NOMO-1 treated with DMSO at 0.1 percent for 48 hours (cell line): Measurements from ENCODE around the gene GNRH2.
"Not testable (repeated sequence)": the region's sequence is repeated elsewhere in the genome, so short reads cannot be mapped to it uniquely, and the experiment has no call there.

Experiments
- DNase-seq: peaks from one replicate; lab custom pipeline; 2025; ENCODE audit not compliant: unreplicated experiment; lab: John Stamatoyannopoulos, UW

Gene GNRH2

DNA sequence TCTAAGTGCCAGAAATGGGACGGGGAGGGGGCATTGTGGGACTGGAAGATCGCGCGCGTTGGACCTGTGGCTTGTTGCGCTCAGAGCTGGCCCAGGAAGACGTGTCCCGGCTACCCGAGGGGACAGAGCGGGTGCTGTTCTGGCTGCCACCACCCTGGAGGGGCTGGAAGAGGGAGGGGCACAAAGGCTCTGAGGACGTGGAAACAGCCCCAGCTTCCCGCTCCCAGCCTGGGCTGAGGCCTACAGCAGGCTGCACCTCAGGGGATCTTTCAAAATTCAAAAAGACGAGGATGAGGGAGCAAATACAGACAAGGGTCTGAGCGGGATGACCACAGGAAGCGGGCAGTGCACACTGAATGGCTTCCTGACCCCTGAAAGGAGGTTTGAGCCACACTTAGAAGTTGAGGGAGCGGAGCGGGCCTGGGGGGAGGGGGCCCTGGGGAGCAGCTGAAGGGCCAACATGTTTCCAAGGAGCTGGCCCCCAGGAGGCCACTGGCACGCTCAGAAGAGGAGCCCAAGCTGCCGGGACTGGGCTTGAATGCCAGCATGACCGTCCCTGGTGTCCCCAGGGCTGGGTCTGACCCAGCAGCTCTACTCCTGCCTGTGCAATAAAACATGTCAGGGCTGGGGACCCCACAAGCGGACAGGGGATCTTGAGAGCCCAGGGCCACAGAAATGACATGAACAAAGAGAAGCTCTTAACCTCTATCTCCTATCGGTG is 29.3 kb downstream of the GNRH2 start:
- no peak for DNase-seq

- DNase-seq = not testable (repeated sequence)
Measured at GRCh38 chr20:3073251-3073643, 29.8 kb downstream of the GNRH2 start.

- peak; percentile 22 for DNase-seq
Measured at GRCh38 chr20:3074812-3075211, 31.4 kb downstream of the GNRH2 start.

- DNase-seq = not testable (repeated sequence)
Measured at GRCh38 chr20:3075315-3075714, 31.9 kb downstream of the GNRH2 start.

- peak; percentile 13 for DNase-seq
Measured at GRCh38 chr20:3077618-3078134, 34.3 kb downstream of the GNRH2 start.

DNA sequence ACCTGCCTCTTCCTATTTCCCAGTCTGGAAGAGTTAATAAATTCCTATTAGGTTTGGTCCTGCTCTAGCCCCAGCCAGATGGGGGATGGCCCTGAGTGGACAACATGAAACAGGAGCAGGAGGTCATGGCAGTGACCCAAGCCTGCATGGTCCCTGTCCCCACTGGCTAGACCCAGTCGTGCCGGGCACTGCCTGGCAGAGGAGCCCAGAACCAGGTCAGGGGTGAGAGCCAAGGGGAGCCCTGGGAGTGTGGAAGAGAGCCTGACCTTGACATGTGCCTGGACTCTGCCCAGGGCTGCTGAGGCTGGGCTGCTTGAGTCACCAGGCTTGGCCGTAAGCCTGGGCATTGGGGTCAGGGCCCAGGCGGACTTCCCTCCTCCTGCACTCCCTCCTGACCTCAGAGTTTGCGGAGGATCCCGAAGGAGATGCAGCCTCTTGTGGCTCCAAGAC is 37.5 kb downstream of the GNRH2 start:
- no peak for DNase-seq

DNA sequence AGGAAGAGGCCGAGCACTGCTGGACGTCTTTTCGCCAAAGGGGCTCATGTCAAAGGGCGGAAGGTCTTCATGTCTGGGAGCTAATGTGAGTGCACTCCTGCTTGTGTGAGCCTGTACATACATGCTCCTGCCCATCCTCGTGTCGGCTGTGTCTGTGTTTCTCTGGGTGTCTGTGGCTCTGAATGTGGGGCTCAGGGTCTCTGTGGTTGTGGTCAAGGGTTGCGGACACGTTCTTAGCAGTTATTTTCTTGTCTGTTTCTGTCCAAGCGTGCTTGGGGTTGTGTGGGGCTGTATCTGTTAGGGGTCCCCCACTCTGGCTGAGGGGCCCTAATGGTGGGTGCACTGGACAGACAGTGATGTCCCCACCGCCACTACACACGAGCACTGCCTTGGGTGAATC is 38.2 kb downstream of the GNRH2 start:
- DNase-seq = no peak

- DNase-seq = no peak
Measured at GRCh38 chr20:3082306-3082951, 39.0 kb downstream of the GNRH2 start.

DNA sequence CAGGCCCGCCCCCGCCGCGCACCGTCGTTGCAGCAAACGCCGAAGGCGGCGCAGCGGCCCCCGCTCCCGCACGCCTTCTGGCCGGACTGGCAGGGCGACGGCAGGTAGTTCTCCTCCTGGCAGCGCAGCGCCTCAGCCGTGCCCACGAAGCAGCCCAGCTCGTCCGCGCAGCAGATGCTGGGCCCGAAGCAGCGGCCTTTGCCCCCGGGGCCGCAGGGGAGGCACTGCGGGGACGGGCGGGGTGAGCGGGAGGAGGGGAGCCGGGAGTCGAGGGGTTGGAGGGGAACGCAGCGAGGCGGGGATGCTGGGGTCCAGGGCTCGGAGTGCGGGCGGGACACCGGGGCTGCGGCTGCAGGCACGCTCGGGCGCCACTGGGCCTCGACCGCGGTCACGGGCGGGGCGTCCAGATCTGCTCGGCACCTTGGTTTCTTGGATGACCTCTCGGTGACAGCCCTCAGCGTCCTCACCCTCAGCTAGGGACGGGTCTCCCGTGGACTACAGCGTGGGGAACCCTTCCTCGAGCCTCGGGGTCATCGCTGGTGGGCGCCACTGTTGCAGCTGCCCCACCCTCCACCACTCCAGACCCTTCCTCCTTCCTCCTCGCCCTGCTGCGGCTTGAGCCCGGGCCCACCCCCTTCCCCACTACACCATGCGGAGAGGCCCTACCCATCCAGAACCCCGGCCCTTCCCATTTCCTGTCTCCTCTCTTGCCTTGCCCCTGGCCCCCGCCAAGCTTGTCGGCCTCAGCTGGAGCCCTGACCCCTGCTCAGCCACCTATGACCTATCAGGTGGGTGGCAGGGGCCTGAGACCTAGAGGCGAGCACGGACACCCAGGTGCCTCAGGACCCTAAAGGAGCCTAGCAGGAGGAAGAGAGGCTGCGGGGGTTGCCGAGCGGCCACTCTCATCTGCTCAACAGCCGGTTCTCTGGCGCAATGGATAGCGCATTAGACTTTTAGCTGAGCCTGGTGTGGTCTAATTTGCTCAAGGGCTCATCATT is 39.8 kb downstream of the GNRH2 start:
- DNase-seq = no peak

GRCh38 chr20:3084283-3084985 is 41.0 kb downstream of the GNRH2 start, which contains the start of gene AVP:
AVP (minus strand) TSS chr20:3084724; CDS start chr20:3084674, 50 bp downstream.
- no peak for DNase-seq

- DNase-seq = no peak
Measured at GRCh38 chr20:3084986-3085360, 41.6 kb downstream of the GNRH2 start.

DNA sequence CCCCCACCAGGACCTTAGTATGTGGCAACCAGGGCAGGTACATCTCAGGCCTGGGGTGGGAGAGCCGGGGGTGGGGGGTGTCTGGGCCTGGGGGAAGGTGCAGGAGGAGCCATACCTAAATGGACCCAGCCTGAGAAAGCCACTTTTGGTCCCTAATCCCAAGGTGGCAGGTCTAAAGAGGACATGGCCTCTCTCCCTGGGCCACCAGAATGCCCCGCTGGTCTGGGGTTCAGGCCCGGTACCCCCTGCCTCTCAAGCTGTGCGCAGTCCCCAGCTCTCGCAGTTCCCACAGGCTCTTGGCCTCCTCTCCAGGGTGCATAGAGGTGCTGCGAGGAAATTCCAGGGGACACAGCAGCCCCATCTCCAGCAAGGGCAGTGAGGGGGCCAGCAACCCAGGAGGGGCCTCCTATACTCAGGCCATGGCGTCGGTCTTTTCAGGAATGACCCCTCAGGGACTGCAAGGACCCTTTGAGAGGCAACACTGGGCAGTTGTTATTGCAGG is 42.2 kb downstream of the GNRH2 start:
- no peak for DNase-seq

DNA sequence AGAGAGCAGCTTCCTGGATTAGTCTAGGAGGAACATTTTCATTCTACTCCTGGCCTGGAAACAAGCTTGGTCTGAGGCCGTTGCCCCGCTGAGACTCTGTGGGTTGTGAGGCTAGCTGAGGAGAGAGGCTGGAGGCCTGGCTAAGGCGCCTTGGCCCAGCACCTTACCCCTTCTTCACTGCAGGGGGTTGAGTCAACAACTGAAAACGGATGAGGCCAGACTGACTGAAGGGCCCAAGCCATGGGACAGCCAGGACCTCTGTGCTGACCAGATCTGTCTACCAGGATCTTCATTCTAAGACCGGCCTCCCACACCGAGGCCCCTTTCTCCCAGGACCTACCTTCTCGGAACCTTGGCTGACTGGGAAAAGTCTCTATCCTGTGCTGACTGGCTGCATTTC is 44.6 kb downstream of the GNRH2 start:
- DNase-seq = no peak

- DNase-seq = no peak
Measured at GRCh38 chr20:3090565-3090964, 47.1 kb downstream of the GNRH2 start.

DNA sequence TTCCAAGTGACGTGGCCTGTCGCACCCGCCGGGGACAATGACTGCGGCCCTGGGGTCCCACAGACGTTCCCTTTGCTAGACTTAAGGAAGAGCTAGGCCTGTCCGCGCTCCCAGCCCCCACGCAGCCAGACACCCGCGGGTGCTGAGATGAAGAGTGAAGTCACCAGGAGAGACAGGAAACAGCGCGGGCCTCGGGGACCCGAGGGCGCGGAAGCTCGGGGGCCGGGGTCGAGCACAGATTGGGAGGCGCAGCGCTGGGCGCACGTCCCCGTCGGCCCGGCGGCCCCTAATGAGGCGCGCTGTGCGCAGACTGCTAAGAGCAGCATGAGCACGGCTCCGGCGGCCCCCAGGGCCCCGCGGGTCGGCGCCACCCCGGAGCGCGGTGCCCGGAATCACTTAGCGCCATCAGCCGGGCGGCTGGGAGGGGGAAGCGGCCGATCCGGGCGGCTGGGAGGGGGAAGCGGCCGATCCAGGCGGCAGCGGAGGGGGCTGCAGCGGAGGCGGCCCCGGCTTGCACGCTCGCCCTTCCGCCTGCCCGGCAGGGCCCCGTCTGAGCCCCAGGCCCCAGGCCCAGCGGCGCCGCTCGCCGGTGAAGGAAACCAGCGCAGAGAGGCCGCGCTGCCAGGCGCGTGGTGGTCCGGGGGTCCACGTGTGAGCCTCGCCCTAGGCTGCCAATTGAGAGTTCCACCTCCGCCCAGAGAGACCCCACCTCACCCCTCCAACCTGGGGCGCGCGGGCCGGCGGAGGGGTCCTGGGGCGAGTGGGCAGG is 49.4 kb downstream of the GNRH2 start:
- DNase-seq = no peak

DNA sequence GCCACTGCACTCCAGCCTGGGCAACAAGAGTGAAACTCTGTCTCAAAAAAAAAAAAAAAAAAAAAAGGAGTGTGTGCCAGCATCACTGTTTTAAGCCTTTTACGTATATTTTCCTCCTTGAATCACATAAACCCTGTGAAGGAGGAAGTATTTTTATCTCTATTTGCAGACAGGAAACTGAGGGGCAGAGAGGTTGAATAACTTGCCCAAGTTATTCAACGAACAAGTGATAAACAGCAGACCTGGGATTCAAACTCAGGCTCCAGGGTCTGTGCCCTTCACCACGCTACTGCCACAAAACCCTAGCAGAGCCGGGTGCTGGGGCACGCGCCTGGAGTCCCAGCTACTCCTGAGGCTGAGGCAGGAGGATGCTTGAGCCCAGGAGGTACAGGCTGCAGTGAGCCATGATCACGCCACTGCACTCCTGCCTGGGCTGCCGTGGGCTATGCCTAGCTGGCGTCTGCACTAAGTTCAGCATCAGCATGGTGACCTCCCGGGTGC is 50.5 kb downstream of the GNRH2 start:
- peak; percentile 66 for DNase-seq

- DNase-seq = no peak
Measured at GRCh38 chr20:3094848-3095629, 51.6 kb downstream of the GNRH2 start.
